NT2/D1 (cell line): ENCODE measurements around the gene MAGEC1.

Experiments
- SUZ12 ChIP-seq: IDR thresholded peaks from 2 replicates; pipeline ENCODE4 v1.6.1; 2011; ENCODE audit not compliant: insufficient read length, insufficient read depth; ENCODE audit errors: extremely low read depth
- YY1 ChIP-seq: IDR thresholded peaks from 2 replicates; pipeline ENCODE4 v1.6.1; 2011; ENCODE audit not compliant: insufficient read length, insufficient read depth
- ZNF274 ChIP-seq: IDR thresholded peaks from 2 replicates; pipeline ENCODE4 v1.6.1; 2011; ENCODE audit warnings: mild to moderate bottlenecking, low read depth, low read length

- TF ChIP-seq SUZ12 (no peak), YY1 (no peak), ZNF274 (no peak)
Measured at GRCh38 chrX:141924293-141924692, 20.6 kb downstream of the MAGEC1 start.
